HepG2 (cell line): ENCODE data around the gene ITGB5. TPM values are rescaled to one million over a fixed set of nuclear protein-coding genes. Genes with fewer than 3 reads are reported as not detected.

Experiments
- DPF2 ChIP-seq: sonication (generic); formaldehyde crosslinking; IDR thresholded peaks from 2 replicates; pipeline ENCODE4 v1.4.0; 2020; ENCODE audit warnings: mild to moderate bottlenecking, low read depth, missing genetic modification reagents, borderline replicate concordance
- DRAP1 ChIP-seq: IDR thresholded peaks from 2 replicates; pipeline ENCODE4 v1.6.1; 2016; ENCODE audit warnings: missing genetic modification reagents, missing compliant biosample characterization
- ELF1 ChIP-seq: sonication (generic); formaldehyde crosslinking; IDR thresholded peaks from 2 replicates; pipeline ENCODE4 v1.4.0; 2020; ENCODE audit warnings: missing genetic modification reagents
- GATAD1 ChIP-seq: IDR thresholded peaks from 2 replicates; pipeline ENCODE4 v1.6.1; 2016; ENCODE audit warnings: missing genetic modification reagents, missing compliant biosample characterization
- HMGXB3 ChIP-seq: sonication (generic); formaldehyde crosslinking; IDR thresholded peaks from 2 replicates; pipeline ENCODE4 v1.4.0; 2020; ENCODE audit warnings: missing genetic modification reagents, borderline replicate concordance
- KLF11 ChIP-seq: IDR thresholded peaks from 2 replicates; pipeline ENCODE4 v1.6.1; 2016; ENCODE audit warnings: missing compliant biosample characterization
- POGZ ChIP-seq: sonication (generic); formaldehyde crosslinking; IDR thresholded peaks from 2 replicates; pipeline ENCODE4 v1.4.0; 2020; ENCODE audit warnings: mild to moderate bottlenecking, missing genetic modification reagents
- SP5 ChIP-seq: IDR thresholded peaks from 2 replicates; pipeline ENCODE4 v1.6.1; 2016; ENCODE audit warnings: low read depth, borderline replicate concordance
- STAT5B ChIP-seq: sonication (generic); formaldehyde crosslinking; IDR thresholded peaks from 2 replicates; pipeline ENCODE4 v1.4.0; 2020; ENCODE audit warnings: missing genetic modification reagents
- TEAD3 ChIP-seq: optimal IDR thresholded peaks from 2 replicates; pipeline ENCODE3; 2016; ENCODE audit warnings: borderline replicate concordance
- TP53 ChIP-seq: sonication (generic); formaldehyde crosslinking; conservative IDR thresholded peaks from 2 replicates; pipeline ENCODE4 v1.4.0; 2020; ENCODE audit warnings: missing genetic modification reagents
- TRIM24 ChIP-seq: sonication (generic); formaldehyde crosslinking; IDR thresholded peaks from 2 replicates; pipeline ENCODE4 v1.8.0; 2022; ENCODE audit warnings: mild to moderate bottlenecking, missing genetic modification reagents
- ZFP41 ChIP-seq: sonication (generic); formaldehyde crosslinking; IDR thresholded peaks from 2 replicates; pipeline ENCODE4 v1.4.0; 2020; ENCODE audit warnings: mild to moderate bottlenecking, missing genetic modification reagents, borderline replicate concordance
- ZNF883 ChIP-seq: sonication (generic); formaldehyde crosslinking; IDR thresholded peaks from 2 replicates; pipeline ENCODE4 v1.5.1; 2020; ENCODE audit warnings: mild to moderate bottlenecking, missing genetic modification reagents; ENCODE audit errors: not compliant biosample characterization
- polyA plus RNA-seq, 8 experiments: library from polyadenylated mRNA; depleted of rRNA in 3 of 8; stranded (reverse) in 7 of 8; unstranded in 1 of 8; fragments of >200 nt; fragmentation: Illumina TruSeq in 4 of 8; extraction: Trizol in 4 of 8; gene quantifications; 2 replicates each; pipeline versions ENCODE4 v1.2.1 to v1.2.3, GENCODE V29; 2011 to 2016; ENCODE audit warnings: low read depth in 4 of 8, missing spikeins in 1 of 8, mixed read lengths in 1 of 8; ENCODE audit not compliant: insufficient read depth in 1 of 8
- total RNA-seq, 5 experiments: library from RNA; depleted of rRNA; stranded (reverse); fragments of >200 nt; fragmentation: Illumina TruSeq; extraction: Trizol; gene quantifications; 2 replicates each; pipeline ENCODE4 v1.2.3, GENCODE V29; 2016; ENCODE audit warnings: low read depth in 1 of 5
- TF ChIP-seq, protein P1 (sequence below), 2 experiments: fragments of 450-650 bp in 1 of 2; sonication (generic) in 1 of 2; formaldehyde crosslinking in 1 of 2; IDR thresholded peaks; 2 replicates each; pipeline versions ENCODE4 v1.6.1 to v1.8.0; 2016 to 2022; ENCODE audit warnings: antibody characterized with exemption in 1 of 2, mild to moderate bottlenecking in 1 of 2, missing genetic modification reagents in 1 of 2

The ITGB5 gene
- total and polyA plus RNA-seq, 2 of the 13 experiments (the other 11 are each of a cell fraction or from before 2014, with no cell fraction given) = 74.1 to 343 TPM

GRCh38 chr3:124814620-124815421 lies 72.3 kb downstream of the ITGB5 start (continued):
- TF ChIP-seq KLF11 (CRISPR knock-in tag) (no peak), GATAD1 (CRISPR knock-in tag) (peak; percentile 20; the same call in 1 of the 2 replicates), POGZ (CRISPR knock-in tag) (peak; percentile 77), SP5 (CRISPR knock-in tag) (no peak), ELF1 (0 out of 2 replicates have a peak, but pooled peaks have one; percentile 21), HMGXB3 (peak; percentile 62; the same call in 1 of the 2 replicates), DRAP1 (peak; percentile 35; the same call in 1 of the 2 replicates), DPF2 (CRISPR knock-in tag) (peak; percentile 53; the same call in 1 of the 2 replicates), ZNF883 (CRISPR knock-in tag) (no peak), TEAD3 (CRISPR knock-in tag) (peak; percentile 62), TP53 (CRISPR knock-in tag) (0 out of 2 replicates have a peak, but pooled peaks have one; percentile 28), ZFP41 (no peak), TRIM24 (CRISPR knock-in tag) (peak; percentile 88), STAT5B (CRISPR knock-in tag) (no peak)
- TF ChIP-seq, protein P1, sequence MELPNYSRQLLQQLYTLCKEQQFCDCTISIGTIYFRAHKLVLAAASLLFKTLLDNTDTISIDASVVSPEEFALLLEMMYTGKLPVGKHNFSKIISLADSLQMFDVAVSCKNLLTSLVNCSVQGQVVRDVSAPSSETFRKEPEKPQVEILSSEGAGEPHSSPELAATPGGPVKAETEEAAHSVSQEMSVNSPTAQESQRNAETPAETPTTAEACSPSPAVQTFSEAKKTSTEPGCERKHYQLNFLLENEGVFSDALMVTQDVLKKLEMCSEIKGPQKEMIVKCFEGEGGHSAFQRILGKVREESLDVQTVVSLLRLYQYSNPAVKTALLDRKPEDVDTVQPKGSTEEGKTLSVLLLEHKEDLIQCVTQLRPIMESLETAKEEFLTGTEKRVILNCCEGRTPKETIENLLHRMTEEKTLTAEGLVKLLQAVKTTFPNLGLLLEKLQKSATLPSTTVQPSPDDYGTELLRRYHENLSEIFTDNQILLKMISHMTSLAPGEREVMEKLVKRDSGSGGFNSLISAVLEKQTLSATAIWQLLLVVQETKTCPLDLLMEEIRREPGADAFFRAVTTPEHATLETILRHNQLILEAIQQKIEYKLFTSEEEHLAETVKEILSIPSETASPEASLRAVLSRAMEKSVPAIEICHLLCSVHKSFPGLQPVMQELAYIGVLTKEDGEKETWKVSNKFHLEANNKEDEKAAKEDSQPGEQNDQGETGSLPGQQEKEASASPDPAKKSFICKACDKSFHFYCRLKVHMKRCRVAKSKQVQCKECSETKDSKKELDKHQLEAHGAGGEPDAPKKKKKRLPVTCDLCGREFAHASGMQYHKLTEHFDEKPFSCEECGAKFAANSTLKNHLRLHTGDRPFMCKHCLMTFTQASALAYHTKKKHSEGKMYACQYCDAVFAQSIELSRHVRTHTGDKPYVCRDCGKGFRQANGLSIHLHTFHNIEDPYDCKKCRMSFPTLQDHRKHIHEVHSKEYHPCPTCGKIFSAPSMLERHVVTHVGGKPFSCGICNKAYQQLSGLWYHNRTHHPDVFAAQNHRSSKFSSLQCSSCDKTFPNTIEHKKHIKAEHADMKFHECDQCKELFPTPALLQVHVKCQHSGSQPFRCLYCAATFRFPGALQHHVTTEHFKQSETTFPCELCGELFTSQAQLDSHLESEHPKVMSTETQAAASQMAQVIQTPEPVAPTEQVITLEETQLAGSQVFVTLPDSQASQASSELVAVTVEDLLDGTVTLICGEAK (IDR thresholded peaks at IDR 0.05) = no peak
- TF ChIP-seq, protein P1 (CRISPR knock-in tag; IDR thresholded peaks at IDR 0.05) = no peak
